Adrenal gland (tissue), 12 donors: ENCODE measurements around the gene ANK3. TPM values are rescaled to one million over a fixed set of nuclear protein-coding genes. Genes with fewer than 3 reads are reported as not detected.

Experiments
- DNase-seq, 7 donors: peaks; one replicate each; pipeline ENCODE4 v3.0.0-alpha.2; 2019 to 2020
- H3K27ac ChIP-seq, 5 donors: fragments of 200-600 bp; sonication (generic) in 4 of 5; 1 replicate in 3 of 5; 2 replicates in 2 of 5; pipeline versions ENCODE4 v1.5.1 to v1.8.0; 2016 to 2020; ENCODE audit warnings: mild to moderate bottlenecking in 1 of 5
- H3K27me3 ChIP-seq: fragments of 200-600 bp; 2 replicates; pipeline ENCODE4 v1.8.0; 2021
- H3K36me3 ChIP-seq, 2 donors: fragments of 200-600 bp; replicated peaks in 1 of 2; 1 replicate in 1 of 2; 2 replicates in 1 of 2; pipeline versions ENCODE4 v1.5.1 to v1.8.0; 2018 to 2022
- H3K4me1 ChIP-seq, 2 donors: fragments of 200-600 bp; replicated peaks in 1 of 2; 1 replicate in 1 of 2; 2 replicates in 1 of 2; pipeline versions ENCODE4 v1.5.1 to v1.8.0; 2018 to 2021
- H3K4me3 ChIP-seq, 4 donors: fragments of 200-600 bp; sonication (generic) in 3 of 4; one replicate each; pipeline ENCODE4 v1.5.1; 2016 to 2018
- H3K9me3 ChIP-seq, 3 donors: fragments of 200-600 bp; sonication (generic) in 1 of 3; replicated peaks in 1 of 3; 1 replicate in 2 of 3; 2 replicates in 1 of 3; pipeline versions ENCODE4 v1.5.1 to v1.8.0; 2016 to 2021
- POLR2A ChIP-seq, 2 donors: fragments of 450-650 bp; IDR thresholded peaks; one replicate each; pipeline ENCODE4 v1.6.1; 2017; ENCODE audit warnings: antibody characterized with exemption in 2 of 2, mild to moderate bottlenecking in 2 of 2, moderate library complexity in 1 of 2
- WGBS, 4 donors: extraction: QIAGEN DNeasy Blood & Tissue Kit in 2 of 4; methylation state at CpG; one replicate each; pipeline versions ENCODE4 v1.1.5 to v1.1.7; 2013 to 2017; 5-methylcytosine and 5-hydroxymethylcytosine counted together
- intact Hi-C, 2 donors: fragments of 100-400 bp; cut with DNase I; formaldehyde crosslinking; loops; one replicate each; pipeline versions ENCODE4 v1.14.1 to v1.15.0; 2022 to 2023
- polyA plus RNA-seq, 3 donors: library from polyadenylated mRNA; stranded (reverse); fragments of 200-250 nt in 2 of 3; fragments of 350-450 nt in 1 of 3; fragmentation: Illumina TruSeq in 1 of 3; extraction: RNeasy Lipid Tissue Mini Kit (QIAGEN cat#74804) in 1 of 3; gene quantifications; one replicate each; pipeline ENCODE4 v1.2.3, GENCODE V29; 2013 to 2014
- total RNA-seq, 9 donors: library from RNA; depleted of rRNA in 4 of 9; stranded (reverse); fragments of >200 nt in 4 of 9; fragments of 120-200 nt in 1 of 9; fragmentation: NEBNext Ultra II Directional in 1 of 9; extraction: Animal tissue kit (Norgen Biotek cat#: 25700) in 1 of 9; gene quantifications; one replicate each; pipeline versions ENCODE4 v1.1.0 to v1.2.4, GENCODE V29; 2013 to 2023
- TF ChIP-seq, protein P1 (sequence below), 6 experiments: fragments of 450-650 bp in 4 of 6; fragments of 200-600 bp in 2 of 6; sonication (generic) in 1 of 6; IDR thresholded peaks; 1 replicate in 5 of 6; 2 replicates in 1 of 6; pipeline versions ENCODE4 v1.5.1 to v1.8.0; 2016 to 2021; ENCODE audit warnings: antibody characterized with exemption in 6 of 6, mild to moderate bottlenecking in 2 of 6, moderate library complexity in 1 of 6
- donor health status: healthy with polysubstance abuse.
- donor health status: Bipolar disorder and iron deficiency.
- donor health status: DM: yes; HTN: yes; CAD: no.
- donor health status: DM: no; HTN: no; CAD: no.
- donor health status: DM: no; HTN: no; CAD: no.
- donor health status: DM: yes; HTN: yes; CAD: no.

ANK3 gene
- total and polyA plus RNA-seq, 12 donors: 2.6 to 48.1 (median 15.2) TPM

DNA sequence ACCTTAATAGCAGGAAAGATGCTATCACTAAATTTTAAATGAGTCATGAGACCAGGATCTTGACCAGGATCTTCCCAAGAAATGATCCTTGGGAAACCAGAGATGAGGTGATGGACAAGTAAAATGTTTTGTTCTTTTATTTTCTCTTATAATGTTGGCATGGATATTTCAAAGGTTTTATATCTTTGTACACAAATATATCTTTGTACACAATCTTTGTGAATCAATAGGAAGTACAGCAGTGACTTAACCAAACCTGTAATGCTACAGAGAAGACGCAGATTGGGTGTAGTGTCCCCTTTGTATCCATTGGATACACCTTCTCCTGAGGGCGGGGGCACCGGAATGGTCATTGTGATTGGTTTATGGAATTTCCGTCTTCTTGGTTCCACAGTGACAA lies 303.3 kb downstream of the ANK3 start:
- intact Hi-C loops: no loop called here

DNA sequence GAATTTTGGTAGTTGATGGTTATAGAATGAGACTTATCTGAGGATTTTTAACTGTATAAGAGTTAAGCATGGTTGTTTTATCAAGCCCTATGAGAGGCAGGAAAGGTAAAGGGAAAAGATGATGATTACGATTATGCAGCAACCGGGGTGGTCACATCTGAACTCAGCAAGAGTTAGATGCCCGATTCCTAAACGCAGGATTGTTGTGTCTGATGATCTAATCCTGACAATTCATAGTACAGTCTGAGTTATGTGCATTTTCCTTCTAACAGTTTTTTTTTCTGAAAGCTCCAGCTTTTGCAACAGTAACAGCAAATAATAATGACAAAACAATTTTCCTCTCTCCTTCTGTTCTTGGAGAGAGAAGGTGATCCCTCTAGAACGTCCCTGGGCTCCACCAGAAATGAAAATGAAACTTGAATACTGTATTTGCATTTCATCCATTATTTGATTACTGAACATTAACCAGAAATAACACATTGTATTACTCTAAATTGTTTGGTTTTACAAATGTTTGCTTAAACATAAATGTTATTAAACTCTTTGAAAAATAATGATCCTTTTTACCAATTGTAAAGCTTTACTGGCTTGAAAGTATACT lies 306.8 kb downstream of the ANK3 start:
- 52 to 71% (median 61%) methylated on average over 5 of the region's 5 CpGs for WGBS, 4 donors
- Histone ChIP-seq H3K27me3 (no peaks in the 10 kb centered on the region), H3K27ac (no peak overlapping the region), H3K36me3 (no peaks in the 10 kb centered on the region), H3K9me3 (no peaks in the 10 kb centered on the region), H3K4me3 (peak overlapping the region in 1 of 4 donors; percentile 23), H3K4me1 (no peaks in the 10 kb centered on the region)
- no peak for DNase-seq
- TF ChIP-seq, protein P1, sequence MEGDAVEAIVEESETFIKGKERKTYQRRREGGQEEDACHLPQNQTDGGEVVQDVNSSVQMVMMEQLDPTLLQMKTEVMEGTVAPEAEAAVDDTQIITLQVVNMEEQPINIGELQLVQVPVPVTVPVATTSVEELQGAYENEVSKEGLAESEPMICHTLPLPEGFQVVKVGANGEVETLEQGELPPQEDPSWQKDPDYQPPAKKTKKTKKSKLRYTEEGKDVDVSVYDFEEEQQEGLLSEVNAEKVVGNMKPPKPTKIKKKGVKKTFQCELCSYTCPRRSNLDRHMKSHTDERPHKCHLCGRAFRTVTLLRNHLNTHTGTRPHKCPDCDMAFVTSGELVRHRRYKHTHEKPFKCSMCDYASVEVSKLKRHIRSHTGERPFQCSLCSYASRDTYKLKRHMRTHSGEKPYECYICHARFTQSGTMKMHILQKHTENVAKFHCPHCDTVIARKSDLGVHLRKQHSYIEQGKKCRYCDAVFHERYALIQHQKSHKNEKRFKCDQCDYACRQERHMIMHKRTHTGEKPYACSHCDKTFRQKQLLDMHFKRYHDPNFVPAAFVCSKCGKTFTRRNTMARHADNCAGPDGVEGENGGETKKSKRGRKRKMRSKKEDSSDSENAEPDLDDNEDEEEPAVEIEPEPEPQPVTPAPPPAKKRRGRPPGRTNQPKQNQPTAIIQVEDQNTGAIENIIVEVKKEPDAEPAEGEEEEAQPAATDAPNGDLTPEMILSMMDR (IDR thresholded peaks at IDR 0.05): no peak
- no peak for TF ChIP-seq POLR2A (IDR thresholded peaks at IDR 0.05)
- intact Hi-C loops: no loop called here

More for the DNA sequence above, 303.3 kb downstream of the ANK3 start:
- no peak for DNase-seq
- Histone ChIP-seq H3K4me3 (no peak overlapping the region), H3K4me1 (no peaks in the 10 kb centered on the region), H3K27ac (no peak overlapping the region), H3K27me3 (no peaks in the 10 kb centered on the region), H3K36me3 (no peaks in the 10 kb centered on the region), H3K9me3 (no peaks in the 10 kb centered on the region)
- WGBS, 4 donors: 93 to 96% (median 95%) methylated on average over 4 of the region's 4 CpGs
- TF ChIP-seq, protein P1 (IDR thresholded peaks at IDR 0.05): no peak
- no peak for TF ChIP-seq POLR2A (IDR thresholded peaks at IDR 0.05)

DNA sequence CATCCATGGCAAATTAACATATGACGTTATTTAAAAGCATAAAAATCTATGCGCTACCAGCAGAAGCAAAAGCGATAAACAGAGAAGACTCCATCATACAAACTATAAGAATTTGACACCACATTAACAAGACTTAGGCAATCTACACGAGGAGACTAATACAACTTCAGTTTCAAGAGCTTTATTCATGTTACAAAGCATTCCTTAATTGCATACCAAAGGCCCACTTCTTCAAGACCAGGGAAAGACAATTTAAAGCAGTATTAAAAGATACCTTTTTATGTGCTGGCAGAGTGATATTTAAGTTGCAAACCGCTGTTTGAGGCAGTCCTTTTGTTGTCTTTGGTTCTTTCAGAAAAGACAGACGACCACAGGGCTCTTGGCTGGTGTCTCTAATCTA lies 307.3 kb downstream of the ANK3 start:
- no peak for DNase-seq
- TF ChIP-seq, protein P1 (IDR thresholded peaks at IDR 0.05): no peak
- no peak for TF ChIP-seq POLR2A (IDR thresholded peaks at IDR 0.05)
- Histone ChIP-seq H3K4me3 (no peak overlapping the region), H3K27me3 (no peaks in the 10 kb centered on the region), H3K27ac (no peak overlapping the region), H3K9me3 (no peaks in the 10 kb centered on the region), H3K4me1 (no peaks in the 10 kb centered on the region), H3K36me3 (no peaks in the 10 kb centered on the region)
- 76 to 84% (median 78%) methylated on average over 6 of the region's 6 CpGs for WGBS, 4 donors
- intact Hi-C loops: no loop called here

DNA sequence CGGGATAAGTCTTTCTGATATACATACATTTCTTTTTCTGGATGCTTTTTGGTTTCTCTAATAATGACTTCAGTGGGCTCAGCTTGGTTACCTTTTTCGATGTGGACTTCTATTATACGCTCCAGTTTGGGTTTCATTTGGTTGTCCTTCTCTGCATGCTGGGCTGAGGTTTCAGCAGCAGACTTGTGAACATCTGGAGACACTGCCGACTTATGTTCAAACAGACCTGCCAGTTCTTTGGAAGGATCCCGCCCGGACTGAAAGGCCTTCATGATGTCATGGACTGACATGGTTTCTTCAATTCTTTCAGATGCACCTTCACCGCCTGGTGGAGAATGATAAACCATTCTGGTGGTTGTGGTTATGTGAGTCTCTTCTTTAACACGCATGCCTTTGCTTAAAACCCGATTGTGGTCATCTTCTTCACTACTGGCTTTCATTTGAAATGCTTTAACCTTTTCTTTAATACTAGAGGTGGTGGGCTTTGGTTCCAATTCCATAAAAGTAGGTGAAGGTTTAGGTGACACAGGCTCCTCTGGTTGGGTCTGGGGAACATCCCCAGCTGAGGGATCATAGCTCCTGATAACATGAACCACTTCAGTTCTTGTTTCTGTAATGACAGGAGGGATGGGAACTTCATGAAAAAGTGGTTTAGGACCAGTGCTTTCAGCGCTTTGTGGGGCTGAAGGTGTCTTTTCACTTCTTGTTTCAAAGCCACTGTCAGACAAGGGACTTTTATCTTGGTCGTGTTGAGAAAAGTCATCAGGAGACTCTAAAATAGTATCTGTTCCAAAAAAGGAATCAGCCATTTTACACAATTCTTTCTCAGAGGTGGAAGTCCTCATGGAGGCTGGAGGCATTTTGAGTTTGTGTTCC lies 315.7 kb downstream of the ANK3 start:
- no peaks in the 10 kb centered on the region for H3K36me3 ChIP-seq
- no peak for TF ChIP-seq POLR2A (IDR thresholded peaks at IDR 0.05)
- TF ChIP-seq, protein P1 (IDR thresholded peaks at IDR 0.05): no peak

More for the DNA sequence above, 315.7 kb downstream of the ANK3 start:
- Histone ChIP-seq H3K4me3 (no peak overlapping the region), H3K4me1 (no peaks in the 10 kb centered on the region), H3K27me3 (no peaks in the 10 kb centered on the region), H3K9me3 (no peaks in the 10 kb centered on the region), H3K27ac (no peak overlapping the region)
- WGBS, 4 donors: 87 to 91% (median 88%) methylated on average over 11 of the region's 11 CpGs
- intact Hi-C loops: no loop called here
- no peak for DNase-seq
